GM18909 (cell line): ENCODE results near the gene RUSF1.
"Not testable (repeated sequence)": the region's sequence is repeated elsewhere in the genome, so short reads cannot be mapped to it uniquely, and the experiment has no call there.

Experiments used
- ATAC-seq: cut with Tn5 transposase; IDR thresholded peaks from one replicate; pipeline ENCODE4 v1.9.1; 2021; ENCODE audit warnings: mild to moderate bottlenecking; ENCODE audit not compliant: unreplicated experiment, poor library complexity

The RUSF1 gene

GRCh38 chr16:31488468-31489297 is 19.5 kb downstream of the RUSF1 start:
- ATAC-seq, result no peak

GRCh38 chr16:31487720-31488467 is 20.3 kb downstream of the RUSF1 start:
- ATAC-seq, result peak; percentile 90

- peak; percentile 13 for ATAC-seq
Measured at GRCh38 chr16:31487071-31487719, 21.0 kb downstream of the RUSF1 start.

DNA sequence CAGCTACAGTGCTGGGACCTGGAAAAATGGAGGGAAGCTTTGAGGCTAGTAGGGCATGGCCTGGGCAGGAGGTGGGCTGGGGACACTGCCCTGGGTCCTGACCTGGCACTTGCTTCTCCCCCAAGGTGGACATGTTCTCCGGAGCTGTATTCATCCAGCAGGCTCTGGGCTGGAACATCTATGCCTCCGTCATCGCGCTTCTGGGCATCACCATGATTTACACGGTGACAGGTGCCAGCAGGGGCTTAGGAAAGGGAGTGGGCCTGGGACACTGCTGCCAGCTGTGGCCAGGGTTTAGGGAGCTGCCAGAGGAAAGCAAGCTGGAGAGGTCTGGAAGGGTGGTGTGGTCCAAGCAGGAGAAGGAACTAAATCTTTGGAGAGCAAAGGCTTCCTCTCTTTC is 22.1 kb downstream of the RUSF1 start:
- ATAC-seq, result no peak

DNA sequence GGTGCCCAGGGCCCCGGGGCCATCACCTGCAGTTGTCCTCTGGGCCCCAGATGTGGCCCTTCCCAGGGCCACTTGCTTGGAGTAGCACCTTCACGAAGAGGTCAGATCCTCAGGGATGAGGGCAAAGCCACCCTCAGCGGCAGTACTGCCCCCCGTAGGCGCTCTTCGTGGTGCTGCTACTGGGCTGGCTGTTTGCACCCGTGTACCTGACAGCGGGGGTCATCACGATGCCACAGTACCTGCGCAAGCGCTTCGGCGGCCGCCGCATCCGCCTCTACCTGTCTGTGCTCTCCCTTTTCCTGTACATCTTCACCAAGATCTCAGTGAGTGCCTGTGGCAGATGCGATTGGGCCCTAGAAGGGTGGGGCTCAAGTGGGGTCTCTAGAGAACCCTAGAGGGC is 22.6 kb downstream of the RUSF1 start:
- ATAC-seq, result no peak

DNA sequence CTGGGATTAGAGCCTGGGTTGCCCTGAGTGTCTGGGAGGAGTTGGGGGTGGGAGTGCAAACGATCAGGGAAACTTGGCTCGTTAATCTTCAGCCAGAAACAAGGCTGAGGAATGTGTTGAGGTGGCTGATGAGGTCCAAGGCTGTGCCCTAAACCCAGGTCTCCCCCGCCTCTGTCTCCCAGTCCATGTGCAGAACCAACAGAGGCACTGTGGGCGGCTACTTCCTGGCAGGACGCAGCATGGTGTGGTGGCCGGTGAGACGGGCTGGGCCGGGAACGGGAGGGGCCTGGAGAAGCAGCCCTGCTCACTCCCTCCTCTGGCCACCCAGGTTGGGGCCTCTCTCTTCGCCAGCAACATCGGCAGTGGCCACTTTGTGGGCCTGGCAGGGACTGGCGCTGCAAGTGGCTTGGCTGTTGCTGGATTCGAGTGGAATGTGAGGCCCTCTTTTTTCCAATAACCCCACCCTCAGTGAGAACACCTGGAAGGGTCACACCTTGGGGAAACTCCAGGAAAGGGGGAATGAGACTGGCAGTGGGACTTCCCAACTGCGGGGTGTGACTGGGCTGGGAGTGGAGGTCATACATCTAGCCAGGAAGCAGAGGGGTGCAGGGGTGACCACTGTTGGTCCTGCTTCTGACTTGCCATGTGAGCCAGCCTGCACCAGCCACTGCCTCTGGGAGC is 23.6 kb downstream of the RUSF1 start:
- ATAC-seq, result no peak

- not testable (repeated sequence) for ATAC-seq
Measured at GRCh38 chr16:31484048-31484447, 24.1 kb downstream of the RUSF1 start.

DNA sequence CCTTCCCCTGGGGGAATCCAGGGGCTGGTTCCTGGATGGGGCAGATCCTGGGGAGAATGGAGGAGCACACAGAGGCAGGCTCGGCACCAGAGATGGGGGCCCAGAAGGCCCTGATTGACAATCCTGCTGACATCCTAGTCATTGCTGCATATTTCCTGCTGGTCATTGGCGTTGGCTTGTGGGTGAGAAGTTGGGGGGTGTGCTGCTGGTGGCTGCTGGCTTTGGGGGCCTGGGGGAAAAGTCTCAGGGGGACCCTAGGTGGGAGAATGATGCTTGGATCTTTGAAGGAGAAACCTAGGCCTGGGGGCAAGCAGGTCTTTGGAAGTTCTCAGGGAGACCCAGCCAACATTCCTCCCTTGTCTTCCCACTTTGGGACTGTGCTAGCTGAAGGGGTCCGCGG is 25.1 kb downstream of the RUSF1 start, which contains the start of gene SLC5A2:
SLC5A2 (plus strand) TSS at position 43 of the 400 bp plus-strand sequence; CDS start at position 57, 14 bp downstream.
- ATAC-seq, result no peak

GRCh38 chr16:31480851-31481536 is 27.2 kb downstream of the RUSF1 start:
- ATAC-seq, result no peak

DNA sequence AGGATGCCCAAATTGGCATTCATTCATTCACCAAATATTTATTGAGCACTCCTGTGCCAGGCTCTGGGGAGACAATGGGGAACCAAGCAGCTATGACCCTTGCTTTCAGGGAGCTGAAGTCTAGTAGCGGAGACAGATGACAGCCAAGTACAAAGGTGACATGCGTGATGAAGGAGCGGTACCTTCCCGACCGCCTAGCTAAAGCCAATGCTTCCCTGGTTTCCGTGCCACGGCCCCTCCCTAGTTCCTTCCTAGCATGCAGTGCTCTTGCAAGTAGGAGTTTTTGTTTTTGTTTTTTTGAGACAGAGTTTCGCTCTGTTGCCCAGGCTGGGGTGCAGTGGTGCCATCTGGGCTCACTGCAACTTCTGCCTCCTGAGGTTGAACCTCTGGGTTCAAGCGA is 28.4 kb downstream of the RUSF1 start:
- ATAC-seq, result no peak

- no peak for ATAC-seq
Measured at GRCh38 chr16:31478956-31479355, 29.2 kb downstream of the RUSF1 start.

- no peak for ATAC-seq
Measured at GRCh38 chr16:31477220-31478216, 30.7 kb downstream of the RUSF1 start.

DNA sequence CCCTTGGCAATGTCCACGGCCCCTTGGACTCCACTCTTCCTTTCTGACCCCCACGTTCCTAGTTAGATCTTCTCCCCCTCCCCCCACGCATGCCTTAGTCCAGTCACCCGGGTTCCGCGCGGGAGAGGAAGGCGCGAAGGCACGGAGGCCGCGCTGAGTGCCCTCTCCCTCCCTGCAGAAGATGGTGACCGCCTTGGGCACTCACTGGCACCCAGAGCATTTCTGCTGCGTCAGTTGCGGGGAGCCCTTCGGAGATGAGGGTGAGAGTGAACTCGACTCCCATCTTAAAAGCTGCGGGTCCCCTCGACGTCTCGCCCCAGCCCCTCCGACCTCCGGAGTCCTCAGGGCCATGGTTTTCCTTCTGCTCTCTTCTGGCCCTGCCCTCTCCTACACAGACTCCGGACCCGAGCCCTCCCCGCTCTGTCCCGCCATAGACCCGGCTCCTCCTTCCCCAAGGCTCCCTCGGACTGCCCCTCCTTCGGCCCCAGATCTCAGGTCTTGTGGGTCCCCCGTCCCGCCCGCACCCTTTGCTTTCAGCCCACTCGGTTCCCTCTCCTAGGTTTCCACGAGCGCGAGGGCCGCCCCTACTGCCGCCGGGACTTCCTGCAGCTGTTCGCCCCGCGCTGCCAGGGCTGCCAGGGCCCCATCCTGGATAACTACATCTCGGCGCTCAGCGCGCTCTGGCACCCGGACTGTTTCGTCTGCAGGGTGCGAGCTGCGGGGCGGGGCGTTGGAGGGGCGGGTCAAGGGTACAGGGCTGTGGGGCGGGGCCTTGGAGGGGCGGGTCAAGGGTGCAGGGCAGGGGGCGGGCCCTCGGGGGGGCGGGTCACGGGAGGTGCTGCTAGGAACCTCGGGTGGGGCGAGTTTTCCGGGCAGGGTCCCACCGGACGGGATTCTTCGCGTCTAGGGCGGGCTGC is 31.6 kb downstream of the RUSF1 start:
- ATAC-seq, result no peak

DNA sequence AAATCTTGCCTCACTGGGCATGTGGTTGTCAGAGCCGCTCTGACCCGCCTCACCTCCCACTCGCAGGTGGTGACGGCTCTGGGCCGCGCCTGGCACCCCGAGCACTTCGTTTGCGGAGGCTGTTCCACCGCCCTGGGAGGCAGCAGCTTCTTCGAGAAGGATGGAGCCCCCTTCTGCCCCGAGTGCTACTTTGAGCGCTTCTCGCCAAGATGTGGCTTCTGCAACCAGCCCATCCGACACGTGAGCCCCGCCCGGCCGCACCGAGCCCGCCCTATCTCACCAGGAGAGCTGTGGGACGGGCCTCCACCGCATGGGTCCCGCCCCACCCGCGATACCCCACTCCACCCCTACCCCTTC is 32.3 kb downstream of the RUSF1 start:
- no peak for ATAC-seq

DNA sequence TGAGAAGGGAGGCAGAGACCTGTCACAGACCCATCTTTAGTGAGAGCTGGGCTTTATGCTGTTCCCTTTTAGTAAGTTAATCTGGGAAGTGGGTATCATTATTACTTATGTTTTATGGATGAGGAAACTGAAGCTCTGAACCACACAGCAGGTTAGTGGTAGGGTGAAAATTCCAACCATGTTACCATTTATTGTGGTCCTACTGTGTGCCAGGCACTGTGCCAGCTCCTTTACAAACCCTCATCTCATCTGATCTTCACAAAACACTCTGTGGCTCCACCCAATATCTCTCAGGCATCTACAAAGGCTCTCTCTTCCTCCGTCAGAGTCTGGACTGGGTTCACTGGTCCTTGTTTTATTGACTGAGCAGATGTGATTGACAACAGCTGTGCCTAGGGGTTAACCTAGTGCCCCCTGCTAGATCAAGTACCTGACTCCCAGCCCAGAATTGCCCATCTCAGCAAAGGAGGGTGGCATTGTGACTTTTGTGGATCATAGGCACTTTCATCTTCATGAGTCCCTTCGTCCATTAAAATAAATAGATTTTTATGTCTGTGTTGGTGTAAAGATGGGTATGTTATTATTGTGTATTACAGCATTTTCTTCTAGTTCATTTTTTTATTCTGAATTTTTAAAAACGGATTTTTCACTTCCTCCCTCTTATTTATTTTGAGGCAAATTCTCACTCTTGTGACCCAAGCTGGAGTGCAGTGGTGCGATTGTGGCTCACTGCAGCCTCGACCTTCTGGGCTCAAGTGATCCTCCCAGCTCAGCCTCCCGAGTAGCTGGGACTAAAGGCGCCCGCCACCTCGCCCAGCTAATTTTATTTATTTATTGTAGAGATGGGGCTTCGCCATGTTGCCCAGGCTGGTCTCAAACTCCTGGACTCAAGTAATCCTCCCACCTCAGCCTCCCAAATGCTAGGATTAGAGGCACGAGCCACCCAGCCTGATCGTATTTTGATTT is 33.1 kb downstream of the RUSF1 start:
- ATAC-seq, result no peak

DNA sequence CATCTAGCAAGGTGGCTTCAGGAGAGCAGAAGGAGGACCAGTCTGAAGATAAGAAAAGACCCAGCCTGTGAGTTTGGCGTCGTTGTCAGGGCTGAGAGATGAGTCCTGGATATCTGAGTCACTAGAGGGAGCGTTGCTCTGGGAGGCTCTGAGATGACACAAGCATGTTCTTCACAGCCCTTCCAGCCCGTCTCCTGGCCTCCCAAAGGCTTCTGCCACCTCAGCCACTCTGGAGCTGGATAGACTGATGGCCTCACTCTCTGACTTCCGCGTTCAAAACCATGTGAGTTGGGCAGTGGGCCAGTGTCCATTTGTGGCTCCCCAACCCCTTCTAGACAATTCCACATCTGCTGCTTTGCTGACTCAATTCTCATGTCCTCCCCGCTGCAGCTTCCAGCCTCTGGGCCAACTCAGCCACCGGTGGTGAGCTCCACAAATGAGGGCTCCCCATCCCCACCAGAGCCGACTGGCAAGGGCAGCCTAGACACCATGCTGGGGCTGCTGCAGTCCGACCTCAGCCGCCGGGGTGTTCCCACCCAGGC is 33.9 kb downstream of the RUSF1 start:
- no peak for ATAC-seq
